Astrocyte (in vitro differentiated cells and primary cell): ENCODE results near the gene FCN2.

Experiments
- CTCF ChIP-seq: IDR thresholded peaks from 2 replicates; pipeline ENCODE4 v1.5.1; 2011; ENCODE audit warnings: low read depth, mild to moderate bottlenecking, inconsistent platforms, low read length, moderate library complexity; ENCODE audit not compliant: insufficient read depth
- EZH2 ChIP-seq: IDR thresholded peaks from 2 replicates; pipeline ENCODE4 v1.6.1; 2012; ENCODE audit warnings: mild to moderate bottlenecking, low read length, inconsistent platforms; ENCODE audit not compliant: insufficient read depth

DNA sequence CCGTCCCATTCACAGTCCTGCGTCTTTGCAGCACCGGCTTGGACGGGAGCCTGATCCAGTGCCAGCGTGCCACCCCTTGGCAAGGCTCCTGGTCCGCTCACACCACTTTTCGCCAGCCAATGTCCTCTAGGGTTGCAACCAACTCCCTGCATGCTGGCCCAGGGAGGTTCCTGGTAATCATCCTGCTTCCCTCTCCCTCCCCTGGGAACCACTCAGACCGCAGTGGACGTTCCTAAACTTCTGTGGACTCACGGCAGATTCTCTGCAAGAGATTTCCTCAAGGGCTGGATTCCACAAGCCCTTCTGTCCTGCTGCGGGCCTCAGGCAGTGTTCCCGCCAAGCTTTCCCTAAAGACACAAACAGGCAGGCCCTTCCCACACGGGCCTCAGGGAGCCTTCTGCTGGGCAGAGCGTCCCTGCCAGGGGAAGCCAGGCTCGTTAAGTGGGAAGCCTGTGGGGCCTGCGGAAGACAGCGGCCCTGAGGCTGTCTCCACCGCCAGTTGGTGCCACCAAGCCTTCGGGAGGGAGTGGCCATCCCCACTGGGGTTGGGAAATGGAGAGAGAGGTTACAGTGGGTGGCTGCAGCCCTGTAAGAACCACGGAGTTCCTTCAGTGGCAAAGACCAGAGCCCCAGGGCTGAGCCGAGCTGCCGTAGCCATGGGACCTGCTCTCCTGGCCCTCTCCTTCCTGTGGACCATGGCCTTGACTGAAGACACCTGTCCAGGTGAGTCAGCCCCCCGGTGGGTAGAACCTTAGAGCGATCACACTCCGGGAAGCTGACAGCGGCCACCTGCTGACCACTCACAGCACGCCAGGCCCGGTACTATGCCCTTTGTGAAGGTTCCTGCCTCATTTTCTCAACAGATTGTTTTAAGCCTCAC, 16.4 kb upstream of the FCN2 start:
- TF ChIP-seq CTCF (no peak), EZH2 (no peak)
